ENCODE measurements around the gene IL18BP. TPM values are rescaled to one million over a fixed set of nuclear protein-coding genes. Genes with fewer than 3 reads are reported as not detected.

IL18BP gene
- total RNA-seq, 1 donor from 2014 or later: 18.0 TPM

GRCh38 chr11:72002841-72003775 lies 4.4 kb downstream of the IL18BP start:
- DNase-seq (no peak), ATAC-seq (no peak)
- TF ChIP-seq, protein P1, sequence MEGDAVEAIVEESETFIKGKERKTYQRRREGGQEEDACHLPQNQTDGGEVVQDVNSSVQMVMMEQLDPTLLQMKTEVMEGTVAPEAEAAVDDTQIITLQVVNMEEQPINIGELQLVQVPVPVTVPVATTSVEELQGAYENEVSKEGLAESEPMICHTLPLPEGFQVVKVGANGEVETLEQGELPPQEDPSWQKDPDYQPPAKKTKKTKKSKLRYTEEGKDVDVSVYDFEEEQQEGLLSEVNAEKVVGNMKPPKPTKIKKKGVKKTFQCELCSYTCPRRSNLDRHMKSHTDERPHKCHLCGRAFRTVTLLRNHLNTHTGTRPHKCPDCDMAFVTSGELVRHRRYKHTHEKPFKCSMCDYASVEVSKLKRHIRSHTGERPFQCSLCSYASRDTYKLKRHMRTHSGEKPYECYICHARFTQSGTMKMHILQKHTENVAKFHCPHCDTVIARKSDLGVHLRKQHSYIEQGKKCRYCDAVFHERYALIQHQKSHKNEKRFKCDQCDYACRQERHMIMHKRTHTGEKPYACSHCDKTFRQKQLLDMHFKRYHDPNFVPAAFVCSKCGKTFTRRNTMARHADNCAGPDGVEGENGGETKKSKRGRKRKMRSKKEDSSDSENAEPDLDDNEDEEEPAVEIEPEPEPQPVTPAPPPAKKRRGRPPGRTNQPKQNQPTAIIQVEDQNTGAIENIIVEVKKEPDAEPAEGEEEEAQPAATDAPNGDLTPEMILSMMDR (IDR thresholded peaks at IDR 0.05): no peak
- Histone ChIP-seq H3K27me3 (ENCODE audit: low read depth) (no peaks in the 10 kb centered on the region), H3K9me3 (no peaks in the 10 kb centered on the region), H3K4me1 (peaks cover 34% of the 10 kb centered on the region), H3K4me3 (no peak overlapping the region), H3K27ac (no peak overlapping the region), H3K36me3 (peaks cover 81% of the 10 kb centered on the region)
- intact Hi-C loops (cut with DNase I): no loop called here

DNA sequence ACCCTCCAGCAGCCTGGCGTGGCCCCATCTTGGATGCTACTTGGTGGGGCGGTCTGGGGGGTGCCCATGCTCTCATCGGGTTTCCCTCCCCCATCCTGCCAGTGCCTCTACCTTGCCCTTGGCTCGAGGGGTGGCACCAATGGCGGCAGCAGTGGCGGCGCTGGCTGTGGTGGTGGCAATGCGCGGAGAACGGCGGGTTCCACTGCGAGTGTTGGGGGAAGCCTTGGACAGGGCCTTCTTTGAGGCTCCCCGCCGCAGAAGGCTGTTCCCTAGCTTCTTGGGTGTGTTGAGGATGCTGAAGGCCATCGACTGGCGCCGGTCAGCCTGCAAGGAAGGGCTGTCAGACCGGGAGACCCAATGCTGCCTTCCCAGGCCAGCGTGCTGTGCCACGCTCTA lies 5.1 kb downstream of the IL18BP start:
- H3K4me1 ChIP-seq: peaks cover 27% of the 10 kb centered on the region
- ATAC-seq: no peak
- intact Hi-C loops (cut with DNase I): no loop called here
- H3K27ac ChIP-seq: no peak overlapping the region
- TF ChIP-seq, protein P1 (IDR thresholded peaks at IDR 0.05): no peak
- no peaks in the 10 kb centered on the region for H3K27me3 ChIP-seq (ENCODE audit: low read depth)
- no peak overlapping the region for H3K4me3 ChIP-seq
- DNase-seq: no peak
- H3K36me3 ChIP-seq: peaks cover 88% of the 10 kb centered on the region
- no peaks in the 10 kb centered on the region for H3K9me3 ChIP-seq

DNA sequence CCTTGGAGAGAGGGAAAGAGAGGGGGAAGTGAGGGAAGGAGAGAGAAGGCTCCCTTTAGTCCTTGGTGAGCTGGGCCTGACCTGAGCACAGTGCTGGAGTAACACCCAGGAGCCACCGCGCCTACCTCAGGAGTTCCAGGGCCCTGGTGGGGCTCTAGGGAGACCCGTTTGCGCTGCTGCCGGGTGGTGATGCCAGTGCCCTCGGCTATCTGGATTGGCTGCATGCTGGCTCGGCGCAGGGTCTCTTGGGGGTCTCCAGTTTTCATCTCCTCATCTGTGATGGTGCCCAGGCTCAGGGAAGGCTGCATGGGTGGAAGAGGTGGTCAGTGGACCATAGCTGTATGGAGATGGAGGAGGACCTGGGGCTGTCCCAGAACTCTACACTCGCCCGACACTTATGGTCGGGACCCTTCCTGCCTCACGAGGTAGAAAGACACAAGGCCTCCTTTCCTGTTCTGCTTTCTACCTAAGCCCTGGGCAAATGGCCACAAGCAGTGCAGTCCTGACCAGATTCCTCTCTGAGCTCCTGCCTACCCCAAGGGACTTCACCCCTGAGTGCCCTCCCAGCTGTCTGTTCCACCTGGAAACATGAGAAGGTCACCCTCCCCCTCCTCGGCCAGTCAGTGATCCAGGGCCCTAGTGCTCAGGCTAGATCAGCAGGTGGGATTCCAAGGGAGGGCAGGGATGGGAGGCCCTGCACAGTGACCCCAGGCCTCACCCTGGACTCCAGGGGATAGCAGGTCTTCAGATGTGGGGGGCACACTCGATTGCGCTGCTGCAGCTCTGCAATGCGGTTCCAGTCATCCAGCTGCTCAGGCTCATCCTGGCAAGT lies 6.0 kb downstream of the IL18BP start:
- TF ChIP-seq, protein P1 (IDR thresholded peaks at IDR 0.05): no peak
- Histone ChIP-seq H3K27ac (no peak overlapping the region), H3K27me3 (ENCODE audit: low read depth) (no peaks in the 10 kb centered on the region), H3K36me3 (peaks cover 97% of the 10 kb centered on the region), H3K9me3 (no peaks in the 10 kb centered on the region), H3K4me3 (no peak overlapping the region), H3K4me1 (peaks cover 18% of the 10 kb centered on the region)
- DNase-seq: no peak
- intact Hi-C loops (cut with DNase I): no loop called here
- no peak for ATAC-seq

- Histone ChIP-seq H3K27ac (no peak overlapping the region), H3K4me3 (no peak overlapping the region), H3K27me3 (ENCODE audit: low read depth) (no peaks in the 10 kb centered on the region), H3K9me3 (no peaks in the 10 kb centered on the region), H3K36me3 (peaks cover 100% of the 10 kb centered on the region), H3K4me1 (peaks cover 9% of the 10 kb centered on the region)
- no peak for ATAC-seq
- intact Hi-C loops (cut with DNase I): no loop called here
- no peak for DNase-seq
- TF ChIP-seq, protein P1 (IDR thresholded peaks at IDR 0.05): no peak
Observed at GRCh38 chr11:72005347-72006260, 6.9 kb downstream of the IL18BP start.

Measured in lower lobe of right lung (tissue), 2 donors.